ENCODE data around the gene UPP1. TPM values are rescaled to one million over a fixed set of nuclear protein-coding genes. Genes with fewer than 3 reads are reported as not detected.

Gene UPP1
- total and polyA plus RNA-seq, 2 of the 4 experiments (the other 2 are of a cell fraction), result 3.9 to 14.5 TPM

DNA sequence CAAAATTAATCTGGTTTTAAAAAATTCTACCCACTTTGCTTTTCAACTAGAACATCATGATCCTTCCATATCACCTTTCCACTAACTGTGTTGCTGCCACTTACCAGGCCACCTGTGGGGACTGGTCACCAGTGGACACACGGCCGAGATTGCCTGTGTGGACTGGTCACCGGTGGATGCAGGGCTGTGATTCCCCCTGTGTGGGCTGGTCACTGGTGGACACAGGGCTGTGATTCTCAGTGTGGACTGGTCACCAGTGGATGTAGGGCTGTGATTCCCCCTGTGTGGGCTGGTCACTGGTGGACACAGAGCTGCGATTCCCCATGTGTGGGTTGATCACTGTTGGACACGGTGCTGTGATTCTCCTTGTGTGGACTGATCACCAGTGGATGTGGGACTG lies 27.0 kb downstream of the UPP1 start:
- intact Hi-C loops (cut with micrococcal nuclease) (no loop called here), in situ Hi-C loops (cut with MboI; ENCODE audit: low sequenced_read_pairs) (loop anchor here (25.0 kb wide), 1 partner anchor 854 kb away; no protein-coding TSS in a partner anchor), dilution Hi-C loops (cut with HindIII; ENCODE audit: low sequenced_read_pairs, unreplicated experiment) (loop anchor here (25.0 kb wide), 1 partner anchor 129 kb away; the partner anchor contains the start of gene HUS1)
- Histone ChIP-seq H4K8ac (ENCODE audit: low read depth in 2 of 2, low read length in 2 of 2) (no peak overlapping the region), H3K4me3 (ENCODE audit: insufficient read depth, low read depth, low read length) (no peak overlapping the region), H3K9me1 (ENCODE audit: insufficient read depth, low read length) (peaks cover 8% of the 10 kb centered on the region; the same call in 1 of the 2 replicates), H3K56ac (ENCODE audit: extremely low read depth, insufficient read depth, low read length) (no peak overlapping the region), H2BK20ac (ENCODE audit: low read depth, low read length) (no peak overlapping the region), H3K9me3 (ENCODE audit: control insufficient read depth, insufficient read depth, low read length) (no peaks in the 10 kb centered on the region), H2AK5ac (ENCODE audit: low read depth, low read length) (no peak overlapping the region), H3K4me1 (ENCODE audit: control insufficient read depth, insufficient read depth, low read length) (peaks cover 6% of the 10 kb centered on the region), H3K27me3 (ENCODE audit: control insufficient read depth, insufficient read depth, low read length) (peaks cover 3% of the 10 kb centered on the region; the same call in 1 of the 2 replicates), H4K91ac (ENCODE audit: insufficient read depth, low read depth, low read length) (no peak overlapping the region), H2BK15ac (ENCODE audit: low read depth, low read length) (no peak overlapping the region), H3K79me1 (ENCODE audit: low read depth in 1 of 2, low read length in 2 of 2) (no peaks in the 10 kb centered on the region), H3K18ac (ENCODE audit: low read depth, low read length) (no peak overlapping the region), H3K36me3 (ENCODE audit: control insufficient read depth, insufficient read depth, low read length) (no peaks in the 10 kb centered on the region), H4K5ac (ENCODE audit: low read depth, low read length) (no peak overlapping the region), H2AFZ (replicated peaks; ENCODE audit: low read length, poor library complexity) (no peak overlapping the region), H3K27ac (ENCODE audit: insufficient read depth, low read length) (no peak overlapping the region), H2AK9ac (replicated peaks; ENCODE audit: low read depth, low read length, poor library complexity) (no peak overlapping the region), H2BK120ac (ENCODE audit: low read depth, low read length) (no peak overlapping the region), H3K4me2 (ENCODE audit: low read depth, low read length) (no peak overlapping the region), H3K4ac (ENCODE audit: low read depth, low read length) (no peak overlapping the region), H3K14ac (replicated peaks; ENCODE audit: low read depth, low read length) (no peak overlapping the region), H2BK5ac (ENCODE audit: low read depth, low read length, poor library complexity, severe bottlenecking) (no peak overlapping the region), H4K20me1 (ENCODE audit: insufficient read depth, low read length) (no peaks in the 10 kb centered on the region), H3K9ac (ENCODE audit: low read depth, low read length) (no peak overlapping the region), H3K23ac (ENCODE audit: low read depth, low read length) (no peak overlapping the region)
- BruUV-seq (replicated peaks), result no TSS peak
- CTCF ChIA-PET, result no interaction called here
- 80% methylated on average over 2 of the region's 5 CpGs; no CpG with 5 or more reads in 1 of the 2 experiments for whole genome bisulfite sequencing, 2 experiments (ENCODE audit: extremely low coverage in 2 of 2, insufficient read length in 1 of 2)
- POLR2A ChIA-PET (ENCODE audit: unreplicated experiment), result no interaction called here
- TF ChIP-seq, protein P1, sequence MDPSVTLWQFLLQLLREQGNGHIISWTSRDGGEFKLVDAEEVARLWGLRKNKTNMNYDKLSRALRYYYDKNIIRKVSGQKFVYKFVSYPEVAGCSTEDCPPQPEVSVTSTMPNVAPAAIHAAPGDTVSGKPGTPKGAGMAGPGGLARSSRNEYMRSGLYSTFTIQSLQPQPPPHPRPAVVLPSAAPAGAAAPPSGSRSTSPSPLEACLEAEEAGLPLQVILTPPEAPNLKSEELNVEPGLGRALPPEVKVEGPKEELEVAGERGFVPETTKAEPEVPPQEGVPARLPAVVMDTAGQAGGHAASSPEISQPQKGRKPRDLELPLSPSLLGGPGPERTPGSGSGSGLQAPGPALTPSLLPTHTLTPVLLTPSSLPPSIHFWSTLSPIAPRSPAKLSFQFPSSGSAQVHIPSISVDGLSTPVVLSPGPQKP (IDR thresholded peaks at IDR 0.05; ENCODE audit: borderline replicate concordance, low read depth, low read length), result no peak
- TF ChIP-seq MXI1 (IDR thresholded peaks at IDR 0.05; ENCODE audit: borderline replicate concordance, low read depth, low read length), result no peak
- TF ChIP-seq, protein P2, sequence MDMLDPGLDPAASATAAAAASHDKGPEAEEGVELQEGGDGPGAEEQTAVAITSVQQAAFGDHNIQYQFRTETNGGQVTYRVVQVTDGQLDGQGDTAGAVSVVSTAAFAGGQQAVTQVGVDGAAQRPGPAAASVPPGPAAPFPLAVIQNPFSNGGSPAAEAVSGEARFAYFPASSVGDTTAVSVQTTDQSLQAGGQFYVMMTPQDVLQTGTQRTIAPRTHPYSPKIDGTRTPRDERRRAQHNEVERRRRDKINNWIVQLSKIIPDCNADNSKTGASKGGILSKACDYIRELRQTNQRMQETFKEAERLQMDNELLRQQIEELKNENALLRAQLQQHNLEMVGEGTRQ (IDR thresholded peaks at IDR 0.05; ENCODE audit: low read depth, low read length), result no peak
- no peak for TF ChIP-seq FOS (IDR thresholded peaks at IDR 0.05; ENCODE audit: low read depth, low read length)
- TF ChIP-seq RCOR1 (IDR thresholded peaks at IDR 0.05; ENCODE audit: insufficient replicate concordance, low read length), result no peak
- TF ChIP-seq, protein P3, sequence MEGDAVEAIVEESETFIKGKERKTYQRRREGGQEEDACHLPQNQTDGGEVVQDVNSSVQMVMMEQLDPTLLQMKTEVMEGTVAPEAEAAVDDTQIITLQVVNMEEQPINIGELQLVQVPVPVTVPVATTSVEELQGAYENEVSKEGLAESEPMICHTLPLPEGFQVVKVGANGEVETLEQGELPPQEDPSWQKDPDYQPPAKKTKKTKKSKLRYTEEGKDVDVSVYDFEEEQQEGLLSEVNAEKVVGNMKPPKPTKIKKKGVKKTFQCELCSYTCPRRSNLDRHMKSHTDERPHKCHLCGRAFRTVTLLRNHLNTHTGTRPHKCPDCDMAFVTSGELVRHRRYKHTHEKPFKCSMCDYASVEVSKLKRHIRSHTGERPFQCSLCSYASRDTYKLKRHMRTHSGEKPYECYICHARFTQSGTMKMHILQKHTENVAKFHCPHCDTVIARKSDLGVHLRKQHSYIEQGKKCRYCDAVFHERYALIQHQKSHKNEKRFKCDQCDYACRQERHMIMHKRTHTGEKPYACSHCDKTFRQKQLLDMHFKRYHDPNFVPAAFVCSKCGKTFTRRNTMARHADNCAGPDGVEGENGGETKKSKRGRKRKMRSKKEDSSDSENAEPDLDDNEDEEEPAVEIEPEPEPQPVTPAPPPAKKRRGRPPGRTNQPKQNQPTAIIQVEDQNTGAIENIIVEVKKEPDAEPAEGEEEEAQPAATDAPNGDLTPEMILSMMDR (conservative IDR thresholded peaks at IDR 0.05; ENCODE audit: low read depth, low read length), result no peak
- no peak for TF ChIP-seq BHLHE40 (IDR thresholded peaks at IDR 0.05; ENCODE audit: low read depth, low read length)
- TF ChIP-seq SMC3 (IDR thresholded peaks at IDR 0.05; ENCODE audit: low read depth, low read length), result no peak
- TF ChIP-seq POLR2A (IDR thresholded peaks at IDR 0.05; ENCODE audit: low read depth, low read length), result no peak
- TF ChIP-seq CEBPB (IDR thresholded peaks at IDR 0.05; ENCODE audit: low read depth, low read length), result no peak
- no peak for TF ChIP-seq MAFK (IDR thresholded peaks at IDR 0.05; ENCODE audit: low read depth, low read length)
- TF ChIP-seq RFX5 (IDR thresholded peaks at IDR 0.05; ENCODE audit: low read depth, low read length), result no peak
- DNase-seq (no peak), ATAC-seq (ENCODE audit: low read depth) (no peak)

Measured in IMR-90 (cell line).